SH-SY5Y (cell line): Measurements from ENCODE around the gene ARL14EP.

ENCODE experiments used
- GATA2 ChIP-seq: IDR thresholded peaks from 2 replicates; pipeline ENCODE4 v1.6.1; 2011; ENCODE audit warnings: mild to moderate bottlenecking, low read depth, low read length
- GATA3 ChIP-seq: IDR thresholded peaks from 2 replicates; pipeline ENCODE4 v1.6.1; 2011; ENCODE audit warnings: low read depth, mild to moderate bottlenecking, low read length, moderate library complexity

DNA sequence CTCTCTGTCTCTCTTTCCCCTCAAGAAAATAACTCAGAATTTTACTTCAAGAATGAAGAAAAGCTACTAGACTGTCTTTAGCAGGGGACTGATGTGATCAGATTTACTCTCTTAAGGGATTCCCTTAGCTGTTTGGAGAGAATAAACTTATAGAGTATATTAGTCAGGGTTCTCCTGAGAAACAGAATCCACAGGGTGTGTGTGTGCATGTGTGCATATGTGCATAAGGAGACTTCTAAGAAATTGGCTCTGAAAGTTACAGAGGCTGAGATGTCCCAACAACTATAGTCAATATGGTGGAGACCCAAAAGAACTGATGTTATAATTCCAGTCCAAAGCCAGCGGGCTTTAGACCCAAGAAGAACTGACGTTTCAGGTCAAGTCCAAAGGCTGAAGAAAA lies 43.1 kb upstream of the ARL14EP start:
- TF ChIP-seq GATA3 (no peak), GATA2 (no peak)
